Pancreas (tissue), 10 donors: ENCODE data around the gene IQCF2. TPM values are rescaled to one million over a fixed set of nuclear protein-coding genes. Genes with fewer than 3 reads are reported as not detected.

Source experiments
- ATAC-seq, 4 donors: fragments of 200-7000 bp; cut with Tn5 transposase; one replicate each; pipeline versions ENCODE4 v1.8.0 to v1.9.1; 2020; ENCODE audit warnings: mild to moderate bottlenecking in 4 of 4, moderate library complexity in 4 of 4
- DNase-seq, 6 donors: peaks; one replicate each; pipeline ENCODE4 v3.0.0-alpha.2; 2020
- FAIRE-seq: peaks from 2 replicates; lab custom pipeline; 2012; peaks lifted over from hg19 to GRCh38; lab: Jason Lieb, UNC
- H3K27ac ChIP-seq, 4 donors: fragments of 200-600 bp; sonication (generic); 1 replicate in 3 of 4; 2 replicates in 1 of 4; pipeline versions ENCODE4 v1.5.0 to v1.8.0; 2020
- H3K27me3 ChIP-seq, 4 donors: fragments of 200-600 bp; one replicate each; pipeline ENCODE4 v1.8.0; 2021
- H3K36me3 ChIP-seq, 3 donors: fragments of 200-600 bp; sonication (generic) in 1 of 3; one replicate each; pipeline versions ENCODE4 v1.5.0 to v1.8.0; 2020 to 2021
- H3K4me1 ChIP-seq, 3 donors: fragments of 200-600 bp; one replicate each; pipeline ENCODE4 v1.8.0; 2021
- H3K4me3 ChIP-seq, 4 donors: fragments of 200-600 bp; sonication (generic) in 2 of 4; one replicate each; pipeline versions ENCODE4 v1.5.0 to v1.8.0; 2020 to 2021
- H3K9me3 ChIP-seq, 4 donors: fragments of 200-600 bp; one replicate each; pipeline ENCODE4 v1.8.0; 2021
- WGBS, 2 donors: extraction: QIAGEN DNeasy Blood & Tissue Kit; methylation state at CpG; one replicate each; pipeline ENCODE4 v1.1.7; 2013; 5-methylcytosine and 5-hydroxymethylcytosine counted together
- intact Hi-C, 3 donors: fragments of 100-400 bp; cut with DNase I; formaldehyde crosslinking; loops; one replicate each; pipeline versions ENCODE4 v1.11.1 to v1.14.2; 2022
- polyA plus RNA-seq, 2 donors: library from polyadenylated mRNA; stranded (reverse); fragments of 200-250 nt; gene quantifications; one replicate each; pipeline ENCODE4 v1.2.3, GENCODE V29; 2013
- total RNA-seq, 6 donors: library from RNA; stranded (reverse); fragmentation: NEBNext Ultra II Directional in 4 of 6; extraction: Animal tissue kit (Norgen Biotek cat#: 25700) in 4 of 6; gene quantifications; one replicate each; pipeline versions ENCODE4 v1.2.1 to v1.2.4, GENCODE V29; 2021 to 2023
- TF ChIP-seq, protein P1 (sequence below), 4 donors: fragments of 200-600 bp; sonication (generic) in 3 of 4; IDR thresholded peaks; one replicate each; pipeline versions ENCODE4 v1.5.0 to v1.8.0; 2021; ENCODE audit warnings: antibody characterized with exemption in 4 of 4
- donor health status: healthy with polysubstance abuse.
- donor health status: DM: no; HTN: no; CAD: no; lungs with moderate emphysema.
- donor health status: DM: no; HTN: no; CAD: no.
- donor health status: control.
- donor health status: control.
- donor health status: Bipolar disorder and iron deficiency.
- donor health status: DM: yes; HTN: yes; CAD: no.
- donor health status: DM: no; HTN: no; CAD: no.
- donor health status: DM: no; HTN: no; CAD: no.
- donor health status: DM: yes; HTN: yes; CAD: no.

Gene IQCF2
- total and polyA plus RNA-seq, 8 donors = not detected

DNA sequence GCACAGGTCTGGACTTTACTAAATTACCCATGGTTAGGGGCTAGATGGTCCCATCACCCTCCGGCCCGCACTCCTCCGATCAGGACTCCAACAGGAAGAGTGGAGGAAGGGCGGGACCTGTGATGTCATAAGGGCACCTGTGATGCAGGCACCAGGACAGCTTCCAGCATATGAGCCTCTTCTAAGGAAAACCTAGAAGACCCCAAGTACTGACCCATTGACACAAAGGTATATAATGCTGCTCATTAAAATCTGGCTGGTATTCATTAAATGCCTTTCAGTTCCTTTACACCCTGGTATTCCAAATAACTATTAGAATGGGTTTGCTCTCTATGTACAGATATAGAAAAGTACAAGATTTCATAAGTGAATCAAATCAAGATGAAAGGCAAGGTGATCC is 14.1 kb downstream of the IQCF2 start, which contains the start of gene IQCF5:
Gene IQCF5, minus strand, starts transcription at position 101 of the 400 bp plus-strand sequence. Its CDS starts 70 bp downstream, at position 31.
- Histone ChIP-seq H3K27me3 (no peaks in the 10 kb centered on the region), H3K9me3 (no peaks in the 10 kb centered on the region), H3K4me3 (no peak within 1 kb of the TSS), H3K27ac (no peak within 1 kb of the TSS), H3K4me1 (no peaks in the 10 kb centered on the region), H3K36me3 (no peaks in the 10 kb centered on the region)
- TF ChIP-seq, protein P1, sequence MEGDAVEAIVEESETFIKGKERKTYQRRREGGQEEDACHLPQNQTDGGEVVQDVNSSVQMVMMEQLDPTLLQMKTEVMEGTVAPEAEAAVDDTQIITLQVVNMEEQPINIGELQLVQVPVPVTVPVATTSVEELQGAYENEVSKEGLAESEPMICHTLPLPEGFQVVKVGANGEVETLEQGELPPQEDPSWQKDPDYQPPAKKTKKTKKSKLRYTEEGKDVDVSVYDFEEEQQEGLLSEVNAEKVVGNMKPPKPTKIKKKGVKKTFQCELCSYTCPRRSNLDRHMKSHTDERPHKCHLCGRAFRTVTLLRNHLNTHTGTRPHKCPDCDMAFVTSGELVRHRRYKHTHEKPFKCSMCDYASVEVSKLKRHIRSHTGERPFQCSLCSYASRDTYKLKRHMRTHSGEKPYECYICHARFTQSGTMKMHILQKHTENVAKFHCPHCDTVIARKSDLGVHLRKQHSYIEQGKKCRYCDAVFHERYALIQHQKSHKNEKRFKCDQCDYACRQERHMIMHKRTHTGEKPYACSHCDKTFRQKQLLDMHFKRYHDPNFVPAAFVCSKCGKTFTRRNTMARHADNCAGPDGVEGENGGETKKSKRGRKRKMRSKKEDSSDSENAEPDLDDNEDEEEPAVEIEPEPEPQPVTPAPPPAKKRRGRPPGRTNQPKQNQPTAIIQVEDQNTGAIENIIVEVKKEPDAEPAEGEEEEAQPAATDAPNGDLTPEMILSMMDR (IDR thresholded peaks at IDR 0.05) = no peak
- no peak for ATAC-seq
- no peak for DNase-seq
- 69 to 78% methylated on average over 4 of the region's 4 CpGs for WGBS, 2 donors
- no peak for FAIRE-seq
- intact Hi-C loops = no loop called here

DNA sequence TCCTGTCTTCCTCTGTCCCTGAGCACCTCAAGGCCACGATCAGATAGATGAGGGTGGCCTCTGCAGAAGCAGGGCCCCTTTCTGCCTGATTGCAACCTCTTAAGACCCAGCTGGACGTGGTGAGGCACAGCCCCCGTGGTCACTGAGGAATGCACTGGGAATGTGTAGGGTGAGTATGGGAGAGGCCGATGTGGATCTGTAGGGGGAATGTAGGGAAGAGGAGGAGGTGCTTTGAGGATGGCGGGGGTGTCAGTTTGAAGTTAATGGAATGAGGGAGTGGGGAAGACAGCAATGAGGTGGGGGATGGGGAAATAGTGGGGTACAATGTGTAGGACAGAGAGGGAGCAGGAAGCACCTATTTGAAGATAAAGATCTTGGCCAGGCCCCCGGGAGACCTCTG is 14.8 kb downstream of the IQCF2 start:
- FAIRE-seq (no peak), DNase-seq (no peak), ATAC-seq (no peak)
- Histone ChIP-seq H3K4me3 (no peak overlapping the region), H3K9me3 (no peaks in the 10 kb centered on the region), H3K27ac (no peak overlapping the region), H3K27me3 (no peaks in the 10 kb centered on the region), H3K36me3 (no peaks in the 10 kb centered on the region), H3K4me1 (no peaks in the 10 kb centered on the region)
- 29 to 31% methylated on average over 6 of the region's 6 CpGs for WGBS, 2 donors
- intact Hi-C loops = no loop called here
- TF ChIP-seq, protein P1 (IDR thresholded peaks at IDR 0.05) = no peak

DNA sequence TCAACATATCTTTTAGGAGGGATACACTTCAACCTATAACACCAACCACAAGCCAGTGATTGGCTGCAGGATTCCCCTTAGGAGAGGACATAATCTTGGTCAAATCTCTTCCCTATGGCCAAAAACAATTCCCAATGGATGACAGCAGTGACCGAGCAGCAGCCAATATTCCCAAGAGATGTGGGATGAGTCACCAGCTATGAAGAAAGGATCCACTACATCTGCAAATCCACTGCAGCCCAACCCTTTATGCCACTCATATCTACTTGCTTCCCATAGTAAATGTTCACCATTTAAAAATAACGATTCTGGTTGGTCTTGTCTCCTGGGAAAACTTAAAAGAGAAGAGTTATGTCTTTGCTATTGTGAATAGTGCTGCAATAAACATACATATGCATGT is 18.5 kb downstream of the IQCF2 start:
- Histone ChIP-seq H3K9me3 (no peaks in the 10 kb centered on the region), H3K27me3 (no peaks in the 10 kb centered on the region), H3K4me3 (no peak overlapping the region), H3K4me1 (no peaks in the 10 kb centered on the region), H3K36me3 (no peaks in the 10 kb centered on the region), H3K27ac (no peak overlapping the region)
- 17 to 23% methylated on average over 2 of the region's 2 CpGs for WGBS, 2 donors
- DNase-seq (no peak), ATAC-seq (no peak), FAIRE-seq (no peak)
- intact Hi-C loops = no loop called here
- TF ChIP-seq, protein P1 (IDR thresholded peaks at IDR 0.05) = no peak

GRCh38 chr3:51886447-51886846 is 25.0 kb downstream of the IQCF2 start:
- ATAC-seq = no peak
- TF ChIP-seq, protein P1 (IDR thresholded peaks at IDR 0.05) = no peak
- Histone ChIP-seq H3K27me3 (no peaks in the 10 kb centered on the region), H3K9me3 (no peaks in the 10 kb centered on the region), H3K27ac (no peak overlapping the region), H3K4me1 (no peaks in the 10 kb centered on the region), H3K4me3 (no peak overlapping the region), H3K36me3 (no peaks in the 10 kb centered on the region)
- no peak for DNase-seq
- FAIRE-seq = no peak
- intact Hi-C loops = no loop called here

DNA sequence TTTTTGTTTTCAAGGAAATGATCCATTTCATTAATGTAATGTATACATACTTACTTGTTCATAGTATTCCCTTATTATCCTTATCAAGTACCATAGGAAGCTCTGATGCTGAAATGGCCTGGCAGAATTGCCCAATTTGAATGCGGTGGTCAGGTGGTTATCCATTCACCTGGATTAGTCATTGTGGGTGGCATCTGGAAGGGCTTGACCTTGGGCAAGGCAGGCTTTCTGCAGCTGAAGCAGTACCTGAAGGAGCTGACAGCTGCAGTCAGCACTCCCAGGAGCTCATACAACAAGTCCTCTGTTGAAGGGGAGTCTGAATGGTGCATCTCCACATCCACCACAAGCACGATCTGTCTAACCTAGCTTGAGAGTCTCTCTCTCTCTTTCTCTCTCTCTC is 26.2 kb downstream of the IQCF2 start:
- FAIRE-seq = no peak
- no peak overlapping the region for H3K27ac ChIP-seq
- no peaks in the 10 kb centered on the region for H3K9me3 ChIP-seq
- no peak overlapping the region for H3K4me3 ChIP-seq
- ATAC-seq = peak in 3 of 4 donors; percentile 34 to 65 (median 54)
- WGBS, 2 donors = 35 to 42% methylated on average over 2 of the region's 2 CpGs
- no peaks in the 10 kb centered on the region for H3K27me3 ChIP-seq
- intact Hi-C loops = no loop called here
- no peaks in the 10 kb centered on the region for H3K36me3 ChIP-seq
- peak in 2 of 6 donors; percentile 23 to 61 for DNase-seq
- no peaks in the 10 kb centered on the region for H3K4me1 ChIP-seq
- TF ChIP-seq, protein P1 (IDR thresholded peaks at IDR 0.05) = no peak
